NCI-H1436 treated with DMSO at 0.1 percent for 48 hours (cell line): ENCODE data around the gene AIG1.
"Not testable (repeated sequence)": the region's sequence is repeated elsewhere in the genome, so short reads cannot be mapped to it uniquely, and the experiment has no call there.

Source experiments
- DNase-seq: peaks from one replicate; lab custom pipeline; 2025; lab: John Stamatoyannopoulos, UW

Gene AIG1

DNA sequence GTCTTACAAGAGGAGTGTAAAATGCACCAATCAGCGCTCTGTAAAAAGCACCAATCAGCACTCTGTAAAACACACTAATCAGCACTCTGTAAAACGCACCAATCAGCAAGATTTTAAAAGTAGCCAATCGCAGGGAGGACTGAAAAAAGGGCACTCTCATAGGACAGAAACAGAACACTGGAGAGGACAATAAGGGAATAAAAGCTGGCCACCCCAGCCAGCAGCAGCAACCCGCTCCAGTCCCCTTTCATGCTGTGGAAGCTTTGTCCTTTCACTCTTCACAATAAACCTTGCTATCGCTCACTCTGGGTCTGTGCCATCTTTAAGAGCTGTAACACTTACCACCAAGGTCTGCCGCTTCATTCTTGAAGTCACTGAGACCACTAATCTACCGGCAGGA lies 1.7 kb upstream of the AIG1 start:
- no peak for DNase-seq

DNA sequence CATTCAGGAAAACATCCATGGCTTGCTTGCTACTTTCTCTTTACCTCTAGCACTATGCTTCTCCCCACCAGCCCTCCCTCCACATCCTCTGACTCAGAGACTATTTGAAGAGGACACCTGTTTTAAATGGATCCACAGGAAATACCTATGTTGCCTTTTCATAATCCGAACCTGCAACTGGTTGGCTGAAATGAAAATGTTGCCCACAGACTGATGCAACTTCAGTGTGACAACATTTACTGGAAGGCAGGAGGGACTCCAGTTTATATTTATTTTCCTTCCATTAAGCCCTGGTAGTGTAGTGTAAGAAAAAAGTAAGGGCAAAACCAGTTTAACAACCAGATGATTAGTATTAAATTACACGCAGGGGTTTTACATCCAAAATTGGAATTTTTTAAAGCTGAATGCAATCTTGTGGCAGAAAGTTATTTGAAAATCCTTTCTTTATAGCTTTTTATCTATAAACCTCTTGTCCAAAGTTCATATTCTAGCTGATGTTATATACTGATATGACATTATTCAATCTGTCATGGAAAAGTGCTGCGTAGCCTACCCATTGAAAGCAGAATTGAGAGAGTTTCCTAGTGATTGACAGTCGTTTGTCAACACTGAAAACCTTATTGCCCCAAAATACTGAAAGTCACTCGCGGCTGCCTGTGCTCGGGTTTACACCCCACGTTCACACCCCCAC lies 881 bp upstream of the AIG1 start:
- no peak for DNase-seq

DNA sequence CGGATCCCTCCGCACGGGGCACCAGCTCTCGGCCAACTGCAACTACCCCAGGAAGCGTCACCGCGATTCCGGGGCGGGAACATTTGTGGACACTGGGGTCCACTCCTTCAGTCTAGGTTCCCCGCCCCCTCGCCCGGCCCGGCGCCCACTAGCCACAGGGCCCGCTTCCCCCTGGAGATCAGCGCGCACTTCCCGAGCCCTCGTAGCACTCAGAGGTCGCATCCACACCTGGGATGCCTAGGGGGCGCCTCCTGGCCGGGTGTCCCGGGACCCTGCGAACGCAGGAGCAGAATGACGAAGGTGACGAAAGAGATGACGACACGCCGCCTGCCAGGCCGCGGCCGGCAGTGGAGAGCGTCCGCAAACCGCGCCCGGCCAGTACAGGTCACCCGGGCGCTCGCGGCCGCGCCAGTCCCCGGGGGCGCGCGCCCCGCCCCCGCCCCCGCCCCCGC lies 309 bp upstream of the AIG1 start:
- no peak for DNase-seq

DNA sequence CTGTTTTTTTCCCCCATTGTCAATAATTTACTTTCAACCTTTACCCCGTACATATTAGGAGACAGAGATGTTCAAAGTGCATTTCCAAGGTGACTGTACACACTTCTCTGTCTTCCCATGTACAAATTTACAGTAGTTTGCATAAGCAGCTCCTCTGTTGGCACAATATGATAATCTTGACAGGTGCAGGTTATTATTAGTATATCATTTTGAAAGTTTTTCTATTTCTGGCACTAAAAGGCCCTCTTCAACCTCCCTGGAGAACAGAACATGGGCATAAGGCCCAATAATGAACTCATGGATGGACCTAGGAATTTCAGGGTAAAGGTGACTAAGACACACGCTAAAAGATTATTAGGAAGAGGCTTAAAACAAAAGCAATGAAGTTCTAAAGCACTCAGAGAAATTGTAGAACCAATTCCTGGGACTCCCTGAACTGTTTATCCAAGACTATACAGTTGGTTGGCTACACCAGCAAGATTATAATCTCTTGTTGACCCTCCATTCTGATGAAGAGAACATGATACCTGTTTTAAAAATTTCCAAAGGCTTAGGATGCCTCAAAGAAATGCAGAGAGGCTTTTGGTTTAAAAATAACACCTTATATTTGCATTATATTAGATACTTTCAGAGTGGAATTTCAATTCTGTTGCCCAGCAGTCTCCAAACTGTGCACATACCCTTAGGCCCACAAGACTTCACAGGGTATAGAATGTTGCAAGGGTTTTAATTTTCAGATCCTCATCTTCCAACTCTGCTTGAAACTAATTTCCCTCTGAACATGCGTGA lies 1.1 kb downstream of the AIG1 start:
- DNase-seq: no peak

DNA sequence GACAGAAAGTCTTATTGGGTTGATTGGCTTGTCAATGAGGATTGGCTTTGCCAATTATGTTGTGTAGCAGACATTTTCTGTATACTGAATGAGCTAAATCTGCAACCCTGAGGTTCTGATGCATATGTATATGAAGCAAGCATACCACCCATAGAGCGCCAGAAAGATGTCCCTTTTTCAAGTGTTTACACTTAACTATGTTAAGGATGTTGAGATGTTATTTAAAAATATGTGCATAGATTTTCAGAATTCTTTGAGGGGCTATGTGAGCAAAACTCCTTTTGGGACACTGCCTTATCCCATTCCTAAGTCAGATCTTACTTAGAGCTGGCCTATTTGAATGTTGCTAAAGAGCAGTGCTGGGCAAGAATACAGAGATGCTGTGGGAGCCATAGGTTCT lies 1.9 kb downstream of the AIG1 start:
- DNase-seq: no peak

DNA sequence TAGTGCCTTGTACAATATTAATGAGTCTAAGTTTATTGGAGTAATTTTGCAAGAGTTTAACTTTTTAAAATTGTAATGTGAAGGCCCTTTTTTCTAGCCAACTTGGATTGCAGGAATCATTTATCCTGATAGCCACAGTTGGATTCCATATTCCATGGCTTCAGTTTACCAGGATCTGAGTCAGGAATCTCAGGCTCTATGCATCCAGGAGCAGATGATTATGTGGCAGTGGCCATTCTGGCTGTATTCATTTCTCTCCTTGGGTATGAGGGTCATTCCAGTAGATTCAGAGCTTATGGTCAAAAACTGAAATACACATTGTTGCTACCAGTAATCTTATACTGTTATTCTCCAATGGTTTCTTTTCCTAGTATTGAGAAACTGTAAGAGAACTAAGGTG lies 2.9 kb downstream of the AIG1 start:
- DNase-seq: no peak

DNA sequence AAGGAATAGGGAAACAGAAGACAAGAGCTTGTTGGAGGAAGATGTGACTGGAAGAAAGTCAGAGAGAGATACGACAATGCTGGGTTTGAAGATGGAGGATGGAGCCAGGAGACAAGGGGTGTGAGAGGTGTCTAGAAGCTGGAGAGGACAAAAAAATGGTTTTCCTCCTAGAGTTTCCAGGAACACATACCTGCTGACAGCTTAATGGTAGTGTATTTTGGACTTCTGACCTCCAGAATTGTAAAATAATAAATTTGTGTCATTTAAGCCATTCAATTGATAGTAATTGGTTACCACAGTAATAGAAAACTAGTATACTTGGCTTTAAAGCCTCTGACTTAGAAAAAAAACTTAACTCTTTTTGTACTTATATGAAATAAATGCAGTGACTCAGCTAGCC lies 3.6 kb downstream of the AIG1 start:
- DNase-seq: no peak

DNA sequence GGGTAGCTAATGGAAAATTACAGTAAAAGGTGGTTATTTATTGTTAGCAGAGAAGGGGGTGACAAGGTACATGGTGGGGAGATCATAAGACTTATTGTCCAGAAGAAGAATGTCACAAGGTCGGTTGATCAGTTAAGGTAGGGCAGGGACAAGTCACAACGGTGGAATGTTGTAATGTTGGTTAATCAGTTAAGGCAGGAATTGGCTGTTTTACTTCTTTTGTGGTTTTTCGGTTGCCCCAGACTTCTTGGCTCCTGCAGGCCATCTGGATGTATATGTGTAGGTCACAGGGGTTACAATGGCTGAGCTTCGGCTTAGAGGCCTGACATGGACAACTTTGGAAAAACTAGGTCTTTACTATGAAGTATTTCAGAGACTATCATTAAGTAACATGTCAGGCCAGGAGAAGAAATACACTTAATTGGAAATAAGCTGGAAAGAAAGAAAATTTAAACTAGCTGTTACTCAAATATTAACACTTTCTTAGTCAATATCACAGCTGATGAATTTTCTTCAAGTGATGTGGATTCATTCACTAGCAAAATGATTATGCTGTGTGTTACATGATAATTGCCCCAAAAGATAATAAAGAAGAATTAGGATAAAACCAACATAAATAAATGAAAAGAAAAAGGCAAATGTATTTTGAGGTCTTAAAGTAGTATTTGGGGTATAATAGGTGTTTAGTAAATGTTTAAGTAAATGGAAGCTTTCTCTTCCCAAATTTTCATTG lies 4.4 kb downstream of the AIG1 start:
- no peak for DNase-seq

DNA sequence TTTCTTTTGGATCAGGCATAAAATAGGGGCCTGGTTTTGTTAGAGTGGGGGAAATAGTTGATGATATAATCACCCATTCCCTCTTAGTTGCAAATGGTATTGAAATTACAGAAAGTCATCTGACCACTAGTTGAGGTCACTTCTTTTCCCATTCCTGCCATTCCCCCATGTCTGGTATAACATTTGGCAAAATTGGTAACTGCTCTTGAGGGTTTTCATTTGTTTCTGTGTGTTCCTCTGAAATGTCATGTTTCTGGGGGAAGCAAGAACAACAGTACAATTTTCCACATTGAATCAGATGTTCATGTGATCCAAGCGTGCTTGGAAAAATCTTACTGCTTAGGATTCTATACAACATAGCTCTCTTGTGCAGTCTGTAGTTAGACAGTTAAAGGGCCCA lies 7.3 kb downstream of the AIG1 start:
- DNase-seq: no peak

DNA sequence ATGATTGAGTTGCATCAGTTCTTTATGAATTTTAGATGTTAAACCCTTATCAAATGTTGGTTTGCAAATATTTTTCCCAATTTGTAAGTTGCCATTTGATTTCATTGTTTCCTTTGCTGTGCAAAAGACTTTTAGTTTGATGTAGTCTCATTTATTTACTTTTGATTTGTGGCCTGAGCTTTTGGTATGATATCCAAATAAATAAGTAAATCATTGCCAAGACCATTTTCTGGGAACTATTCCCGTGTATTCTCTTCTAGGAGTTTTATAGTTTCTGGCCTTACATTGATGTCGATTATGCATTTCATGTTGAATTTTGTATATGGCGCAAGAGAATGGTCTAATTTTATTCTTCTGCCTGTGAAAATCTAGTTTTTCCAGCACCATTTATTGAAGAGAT lies 13.4 kb downstream of the AIG1 start:
- DNase-seq: no peak

DNA sequence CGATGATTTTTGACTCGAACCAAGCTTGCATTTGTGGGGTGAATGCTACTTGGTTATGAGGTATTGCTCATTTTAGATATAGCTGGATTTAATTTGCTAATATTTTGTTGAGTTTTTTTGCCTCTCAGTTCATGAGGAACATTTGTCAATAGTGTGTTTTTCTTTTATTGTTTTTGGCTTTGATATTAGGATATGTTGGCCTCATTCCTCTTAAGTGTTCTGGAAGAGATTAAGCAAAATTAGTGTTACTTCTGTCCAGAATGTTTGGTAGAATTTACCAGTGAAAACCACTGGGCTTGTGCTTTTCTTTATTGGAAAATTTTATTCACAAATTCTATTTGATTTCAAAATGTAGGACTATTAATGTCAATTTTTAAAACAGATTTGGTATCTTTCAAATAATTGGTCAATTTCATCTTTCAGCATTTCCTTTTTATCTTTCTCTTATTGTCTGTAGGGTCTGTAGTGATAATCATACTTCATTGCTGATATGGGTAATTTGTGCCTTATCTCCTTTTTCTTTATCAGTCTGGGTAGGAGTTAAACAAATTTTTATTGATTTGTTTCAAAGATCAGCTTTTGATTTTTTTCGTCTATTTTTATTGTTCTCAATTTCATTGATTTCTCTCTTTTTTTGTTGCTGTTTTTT lies 14.1 kb downstream of the AIG1 start:
- DNase-seq: no peak

DNA sequence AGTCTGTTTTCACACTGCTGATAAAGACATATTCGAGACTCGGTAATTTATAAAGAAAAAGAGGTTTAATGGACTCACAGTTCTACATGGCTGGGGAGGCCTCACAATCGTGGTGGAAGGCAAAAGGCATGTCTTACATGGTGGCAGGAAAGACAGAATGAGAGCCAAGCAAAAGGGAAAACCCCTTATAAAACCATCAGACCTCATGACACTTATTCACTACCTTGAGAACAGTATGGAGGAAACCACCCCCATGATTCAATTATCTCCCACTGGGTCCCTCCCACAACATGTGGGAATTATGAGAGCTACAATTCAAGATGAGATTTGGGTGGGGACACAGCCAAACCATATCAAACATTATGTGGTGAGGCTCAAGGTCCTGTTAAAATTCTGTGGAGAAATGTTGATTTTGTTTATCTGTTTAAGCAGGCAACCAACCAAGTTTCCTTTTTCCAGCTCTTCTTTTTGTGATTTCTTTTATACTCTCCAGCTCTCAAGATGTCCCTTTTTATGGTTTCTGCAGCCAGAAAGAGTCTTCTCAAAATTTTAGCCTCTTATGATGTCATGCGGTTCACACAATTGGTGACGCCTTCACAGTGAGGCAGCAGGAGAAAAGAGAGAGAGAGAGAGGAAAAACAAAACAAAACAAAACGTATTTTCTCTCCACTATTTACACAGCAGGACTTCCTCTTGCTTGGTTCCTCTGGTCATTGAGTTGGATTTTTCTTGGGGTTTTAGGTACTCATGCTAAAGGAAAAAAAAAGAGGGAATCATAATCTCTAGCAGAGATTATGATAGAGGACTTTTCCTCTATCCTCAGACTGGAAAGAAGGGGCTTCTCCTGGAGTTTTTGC lies 18.0 kb downstream of the AIG1 start:
- DNase-seq: no peak

DNA sequence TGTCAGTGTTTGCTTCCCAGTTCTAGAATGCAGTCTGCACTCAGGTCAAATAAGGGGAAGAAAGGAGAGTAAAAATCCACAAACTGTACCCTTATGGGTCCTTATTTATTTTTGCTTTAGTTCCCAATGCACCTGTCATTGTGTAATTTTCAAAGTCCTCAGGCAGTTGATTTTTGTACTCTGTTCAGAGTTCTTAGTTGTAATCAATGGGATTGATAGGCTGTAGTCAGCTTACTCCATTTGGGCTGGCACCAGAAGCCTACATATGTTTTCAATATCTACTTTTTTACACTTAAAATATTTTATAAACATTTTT lies 18.6 kb downstream of the AIG1 start:
- no peak for DNase-seq

DNA sequence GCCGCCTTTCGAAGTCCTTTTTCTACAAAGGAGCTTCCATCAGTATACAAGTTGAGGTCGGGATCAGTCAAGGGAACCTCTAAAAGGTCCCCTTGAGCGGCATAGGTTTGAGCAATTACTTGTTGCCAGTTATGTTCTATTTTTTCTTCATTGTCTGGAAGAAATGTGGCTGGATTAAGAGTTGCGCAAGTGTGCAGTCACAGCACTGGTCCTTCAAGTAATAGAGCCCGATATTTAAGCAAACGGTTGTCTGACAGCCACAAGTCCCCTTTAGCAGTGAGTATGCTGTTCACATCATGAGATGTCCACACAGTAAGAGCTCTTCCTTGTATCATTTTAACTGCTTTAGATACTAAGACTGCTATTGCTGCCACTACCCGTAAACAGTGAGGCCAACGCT lies 21.6 kb downstream of the AIG1 start:
- not testable (repeated sequence) for DNase-seq

DNA sequence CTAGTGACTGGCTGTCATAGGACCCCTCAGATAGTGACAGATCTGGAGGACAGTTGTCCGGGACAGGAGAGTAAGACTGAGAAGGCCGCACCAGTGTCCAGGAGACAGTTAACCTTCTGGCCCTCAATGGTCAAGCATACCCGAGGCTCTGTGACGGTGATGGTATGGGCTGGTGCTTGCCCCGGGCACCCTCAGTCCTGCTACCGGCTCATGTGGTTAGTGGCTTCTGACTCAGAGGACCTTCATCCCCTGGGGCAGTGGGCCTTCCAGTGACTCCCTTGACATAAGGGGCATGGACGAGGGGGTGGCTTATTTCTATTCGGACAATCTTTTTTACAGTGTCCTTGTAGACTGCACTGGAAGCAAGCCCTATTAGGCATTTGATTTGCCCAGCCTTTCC lies 23.3 kb downstream of the AIG1 start:
- DNase-seq: not testable (repeated sequence)

DNA sequence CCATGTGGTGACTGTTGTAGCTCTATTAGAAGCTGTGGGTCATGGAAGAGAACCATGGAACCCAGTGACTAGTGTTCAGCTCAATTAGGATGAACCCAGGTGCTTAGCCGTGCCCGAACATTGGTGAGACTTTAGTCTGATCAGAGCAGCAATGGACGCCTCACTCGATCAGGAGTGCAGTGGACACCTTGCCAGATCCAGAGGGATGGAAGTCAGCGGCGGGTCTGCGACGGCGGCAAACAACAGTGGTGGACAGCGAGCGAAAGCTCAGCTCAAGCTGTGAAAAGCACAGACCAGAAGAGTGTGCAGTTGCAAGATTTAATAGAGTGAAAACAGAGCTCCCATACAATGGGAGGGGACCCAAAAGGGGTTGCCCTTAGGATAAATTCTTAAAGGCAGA lies 26.6 kb downstream of the AIG1 start:
- not testable (repeated sequence) for DNase-seq

DNA sequence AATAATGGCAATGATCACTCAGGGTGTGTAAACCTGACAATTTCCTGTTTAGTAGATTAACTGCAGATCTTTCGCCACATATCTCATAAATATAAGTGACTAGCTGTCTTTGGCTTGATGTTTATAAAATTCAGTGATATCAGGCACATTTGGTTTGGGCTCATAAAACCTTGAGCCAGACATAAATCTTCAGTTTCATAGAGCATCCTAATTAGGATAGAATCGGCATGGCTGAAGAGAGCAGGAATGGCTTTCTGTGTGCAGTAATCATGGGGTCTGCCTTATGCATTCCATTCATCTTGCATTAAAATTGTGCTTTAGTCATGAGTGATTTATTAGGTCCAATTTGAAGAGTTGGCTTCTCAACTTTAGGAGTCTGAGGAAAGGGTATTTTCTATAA lies 27.2 kb downstream of the AIG1 start:
- no peak for DNase-seq

DNA sequence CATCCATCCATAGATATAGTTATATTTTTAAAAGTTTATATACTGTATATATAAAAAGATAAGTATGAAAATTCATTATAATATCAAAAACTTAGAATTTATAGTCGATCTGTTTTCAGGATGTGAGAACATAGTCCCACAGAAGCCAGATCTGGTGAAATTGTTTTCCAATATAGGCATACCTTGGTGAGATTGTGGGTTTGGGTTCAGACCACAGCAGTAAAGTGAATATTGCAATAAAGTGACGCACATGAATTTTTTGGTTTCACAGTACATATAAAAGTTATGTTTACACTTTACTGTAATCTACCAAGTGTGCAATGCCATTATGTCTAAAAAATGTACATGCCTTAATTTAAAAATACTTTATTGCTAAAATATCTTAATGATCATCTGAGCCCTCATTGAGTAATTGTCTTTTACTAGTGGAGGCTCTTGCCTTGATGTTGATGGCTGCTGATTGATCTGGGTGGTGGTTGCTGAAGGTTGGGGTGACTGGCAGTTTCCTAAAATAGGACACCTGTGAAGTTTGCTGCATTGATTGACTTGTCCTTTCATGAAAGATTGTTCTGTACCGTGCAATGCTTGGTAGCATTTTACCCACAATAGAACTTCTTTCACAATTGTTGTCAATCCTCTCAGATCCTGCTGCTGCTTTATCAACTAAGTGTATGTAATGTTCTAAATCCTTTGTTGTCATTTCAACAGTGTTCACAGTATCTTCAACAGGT lies 29.8 kb downstream of the AIG1 start:
- DNase-seq: no peak

DNA sequence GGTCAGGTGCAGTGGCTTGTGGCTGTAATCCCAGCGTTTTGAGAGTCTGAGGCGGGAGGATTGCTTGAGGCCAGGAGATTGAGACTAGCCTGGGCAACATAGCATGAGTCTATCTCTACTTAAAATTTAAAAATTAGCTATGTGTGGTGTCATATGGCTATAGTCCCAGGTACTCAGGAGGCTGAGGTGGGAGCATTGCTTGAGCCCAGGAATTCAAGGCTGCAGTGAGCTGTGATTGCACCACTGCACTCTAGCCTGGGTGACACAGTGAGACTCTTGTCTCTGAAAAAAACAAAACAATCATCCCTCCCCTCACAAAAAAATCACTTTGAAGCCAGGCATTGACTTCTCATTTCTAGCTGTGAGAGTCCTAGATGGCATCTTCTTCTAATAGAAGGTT lies 32.1 kb downstream of the AIG1 start:
- DNase-seq: no peak

DNA sequence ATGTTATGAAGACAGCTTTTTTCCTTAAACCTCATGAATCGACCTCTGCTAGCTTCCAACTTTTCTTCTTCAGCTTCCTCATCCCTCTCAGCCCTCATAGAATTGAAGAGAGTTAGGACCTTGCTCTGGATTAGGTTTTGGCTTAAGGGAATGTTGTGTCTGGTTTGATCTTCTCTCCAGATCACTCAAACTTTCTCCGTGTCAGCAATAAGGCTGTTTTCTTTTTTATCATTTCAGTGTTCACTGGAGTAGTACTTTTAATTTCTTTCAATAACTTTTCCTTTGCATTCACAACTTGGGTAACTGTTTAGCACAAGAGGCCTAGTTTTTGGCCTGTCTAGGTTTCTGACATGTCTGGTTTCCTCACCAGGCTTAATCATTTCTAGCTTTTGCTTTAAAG lies 32.6 kb downstream of the AIG1 start:
- DNase-seq: no peak

DNA sequence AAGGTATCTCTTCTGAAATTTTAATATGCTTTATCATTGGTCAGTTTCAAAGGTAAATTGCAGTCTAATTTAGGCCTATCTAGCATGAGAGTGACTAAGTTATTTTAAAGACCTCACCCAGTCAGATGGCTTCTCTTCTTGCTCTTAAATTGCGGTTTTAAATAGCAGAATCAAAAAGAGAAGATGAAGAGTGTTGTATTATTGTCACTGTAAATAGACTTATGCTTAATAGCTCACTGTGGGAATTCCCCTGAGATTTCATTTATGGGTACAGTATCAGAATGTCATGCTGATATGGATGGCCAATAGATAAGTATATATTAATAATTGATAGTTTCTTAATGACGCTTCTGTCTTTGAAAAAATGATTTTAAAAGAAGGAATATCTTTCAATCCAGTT lies 35.7 kb downstream of the AIG1 start:
- no peak for DNase-seq
